GM12878 (cell line): ENCODE results near the gene TMPRSS9. TPM values are rescaled to one million over a fixed set of nuclear protein-coding genes. Genes with fewer than 3 reads are reported as not detected.

ENCODE experiments used
- BMI1 ChIP-seq: fragments of 450-650 bp; IDR thresholded peaks from 2 replicates; pipeline ENCODE4 v1.6.1; 2016; ENCODE audit warnings: mild to moderate bottlenecking, moderate library complexity, borderline replicate concordance
- CREM ChIP-seq: IDR thresholded peaks from 2 replicates; pipeline ENCODE4 v1.6.1; 2014; ENCODE audit warnings: antibody characterized with exemption, low read depth
- HDAC2 ChIP-seq: fragments of 200-600 bp; sonication (generic); IDR thresholded peaks from 2 replicates; pipeline ENCODE4 v1.6.1; 2017
- HDAC6 ChIP-seq: fragments of 200-600 bp; sonication (generic); IDR thresholded peaks from one replicate; pipeline ENCODE4 v1.8.0; 2017; ENCODE audit warnings: antibody characterized with exemption; ENCODE audit not compliant: unreplicated experiment
- IKZF1 ChIP-seq: fragments of 450-650 bp; conservative IDR thresholded peaks from 2 replicates; pipeline ENCODE4 v1.6.1; 2017; ENCODE audit warnings: antibody characterized with exemption, mild to moderate bottlenecking
- MEF2A ChIP-seq: IDR thresholded peaks from 2 replicates; pipeline ENCODE4 v1.6.1; 2011; ENCODE audit warnings: low read depth, mild to moderate bottlenecking, low read length, moderate library complexity; ENCODE audit not compliant: insufficient read depth
- MEF2B ChIP-seq: fragments of 450-650 bp; IDR thresholded peaks from 2 replicates; pipeline ENCODE4 v1.6.1; 2018; ENCODE audit warnings: mild to moderate bottlenecking, moderate library complexity; ENCODE audit not compliant: partially characterized antibody, poor library complexity, severe bottlenecking
- NFYB ChIP-seq: IDR thresholded peaks from 2 replicates; pipeline ENCODE4 v1.6.1; 2011; ENCODE audit warnings: low read depth, mild to moderate bottlenecking, low read length, improper control_type of control experiment, moderate library complexity; ENCODE audit not compliant: insufficient read depth
- RELA ChIP-seq: fragments of 450-650 bp; IDR thresholded peaks from 2 replicates; pipeline ENCODE4 v1.8.0; 2014; ENCODE audit warnings: borderline replicate concordance; ENCODE audit not compliant: partially characterized antibody
- SMARCA5 ChIP-seq: fragments of 450-650 bp; IDR thresholded peaks from 2 replicates; pipeline ENCODE4 v1.6.1; 2017; ENCODE audit warnings: mild to moderate bottlenecking
- SRF ChIP-seq, 2 experiments: IDR thresholded peaks; 2 replicates each; pipeline ENCODE4 v1.6.1; 2011; ENCODE audit warnings: low read depth in 2 of 2, low read length in 2 of 2, mild to moderate bottlenecking in 1 of 2, moderate library complexity in 1 of 2
- SUPT20H ChIP-seq: IDR thresholded peaks from 2 replicates; pipeline ENCODE4 v1.6.1; 2011; ENCODE audit warnings: low read depth, mild to moderate bottlenecking, low read length, moderate library complexity, borderline replicate concordance; ENCODE audit not compliant: control insufficient read depth
- TCF3 ChIP-seq: IDR thresholded peaks from 2 replicates; pipeline ENCODE4 v1.6.1; 2012; ENCODE audit warnings: low read depth, mild to moderate bottlenecking, low read length, borderline replicate concordance; ENCODE audit not compliant: insufficient read depth
- ZNF274 ChIP-seq: IDR thresholded peaks from one replicate; pipeline ENCODE4 v1.8.0; 2011; ENCODE audit not compliant: insufficient read length, insufficient read depth
- ZNF622 ChIP-seq: fragments of 450-650 bp; IDR thresholded peaks from 2 replicates; pipeline ENCODE4 v1.6.1; 2017; ENCODE audit warnings: mild to moderate bottlenecking, inconsistent platforms
- polyA plus RNA-seq, 11 experiments: library from polyadenylated mRNA; depleted of rRNA in 4 of 11; unstranded in 6 of 11; stranded (reverse) in 5 of 11; fragments of >200 nt; fragmentation: Nextera tagmentation in 4 of 11; fragmentation: Illumina TruSeq in 1 of 11; extraction: Ambion mirVana in 4 of 11; extraction: Trizol in 1 of 11; gene quantifications; 1 replicate in 1 of 11; 2 replicates in 10 of 11; pipeline versions ENCODE4 v1.2.1 to v1.2.3, GENCODE V29; 2011 to 2016; ENCODE audit warnings: inconsistent platforms in 2 of 11, missing spikeins in 2 of 11, low read depth in 1 of 11
- total RNA-seq, 4 experiments: library from RNA; depleted of rRNA in 3 of 4; stranded (reverse); fragments of >200 nt in 3 of 4; fragmentation: Illumina TruSeq in 1 of 4; extraction: Trizol in 1 of 4; gene quantifications; 2 replicates each; pipeline versions ENCODE4 v1.2.1 to v1.2.3, GENCODE V29; 2013 to 2021
- TF ChIP-seq, protein P1 (sequence below): fragments of 150-350 bp; IDR thresholded peaks from 2 replicates; pipeline ENCODE4 v1.6.1; 2016; ENCODE audit warnings: low read depth, low read length
- TF ChIP-seq, protein P2 (sequence below): IDR thresholded peaks from 2 replicates; pipeline ENCODE4 v1.6.1; 2012; ENCODE audit warnings: low read depth, low read length, improper control_type of control experiment
- TF ChIP-seq, protein P3 (sequence below): IDR thresholded peaks from 2 replicates; pipeline ENCODE4 v1.6.1; 2011; ENCODE audit warnings: mild to moderate bottlenecking, low read depth, low read length, moderate library complexity; ENCODE audit not compliant: insufficient replicate concordance
- TF ChIP-seq, protein P4 (sequence below): IDR thresholded peaks from 2 replicates; pipeline ENCODE4 v1.6.1; 2012; ENCODE audit warnings: low read length, inconsistent platforms
- TF ChIP-seq, protein P5 (sequence below): fragments of 450-650 bp; IDR thresholded peaks from 2 replicates; pipeline ENCODE4 v1.6.1; 2017; ENCODE audit warnings: antibody characterized with exemption, mild to moderate bottlenecking, moderate library complexity

TMPRSS9 gene
- total and polyA plus RNA-seq, 10 of the 15 experiments (the other 5 are each of a cell fraction or from before 2014, with no cell fraction given), result 0.24 TPM; not detected in 9

DNA sequence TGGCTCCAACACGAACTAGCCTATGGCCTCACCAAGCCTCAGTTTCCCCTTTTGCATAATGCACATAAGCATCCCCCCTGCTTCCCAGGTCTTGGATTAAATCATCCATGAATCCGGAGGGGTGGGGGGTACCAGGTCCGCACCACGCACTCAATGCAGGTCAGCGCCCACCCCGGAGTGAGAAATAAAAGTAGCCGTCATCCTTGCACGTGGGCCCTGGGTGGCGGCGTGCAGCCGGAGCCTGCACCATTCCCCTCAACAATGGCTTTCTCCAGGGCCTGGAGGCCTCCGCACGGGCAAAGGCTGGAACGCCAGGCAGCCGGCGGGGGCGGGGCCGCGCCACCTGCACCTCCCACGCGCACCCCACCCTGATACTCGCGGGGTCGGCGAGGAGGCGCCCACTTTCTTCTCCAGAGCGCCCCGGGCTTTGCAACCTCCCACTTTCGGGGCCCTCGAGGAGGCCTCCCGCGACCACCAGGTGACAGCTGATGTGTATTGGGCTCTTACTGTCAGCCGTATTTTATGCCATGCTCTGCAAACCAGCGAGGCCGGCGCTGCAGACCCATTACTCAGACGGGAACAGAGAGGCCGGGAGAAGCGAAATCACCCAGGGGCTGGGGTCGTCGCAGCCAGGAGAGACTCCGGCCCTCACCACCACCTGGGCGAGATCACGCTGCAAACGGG, 115.1 kb downstream of the TMPRSS9 start (continued):
- TF ChIP-seq, protein P1, sequence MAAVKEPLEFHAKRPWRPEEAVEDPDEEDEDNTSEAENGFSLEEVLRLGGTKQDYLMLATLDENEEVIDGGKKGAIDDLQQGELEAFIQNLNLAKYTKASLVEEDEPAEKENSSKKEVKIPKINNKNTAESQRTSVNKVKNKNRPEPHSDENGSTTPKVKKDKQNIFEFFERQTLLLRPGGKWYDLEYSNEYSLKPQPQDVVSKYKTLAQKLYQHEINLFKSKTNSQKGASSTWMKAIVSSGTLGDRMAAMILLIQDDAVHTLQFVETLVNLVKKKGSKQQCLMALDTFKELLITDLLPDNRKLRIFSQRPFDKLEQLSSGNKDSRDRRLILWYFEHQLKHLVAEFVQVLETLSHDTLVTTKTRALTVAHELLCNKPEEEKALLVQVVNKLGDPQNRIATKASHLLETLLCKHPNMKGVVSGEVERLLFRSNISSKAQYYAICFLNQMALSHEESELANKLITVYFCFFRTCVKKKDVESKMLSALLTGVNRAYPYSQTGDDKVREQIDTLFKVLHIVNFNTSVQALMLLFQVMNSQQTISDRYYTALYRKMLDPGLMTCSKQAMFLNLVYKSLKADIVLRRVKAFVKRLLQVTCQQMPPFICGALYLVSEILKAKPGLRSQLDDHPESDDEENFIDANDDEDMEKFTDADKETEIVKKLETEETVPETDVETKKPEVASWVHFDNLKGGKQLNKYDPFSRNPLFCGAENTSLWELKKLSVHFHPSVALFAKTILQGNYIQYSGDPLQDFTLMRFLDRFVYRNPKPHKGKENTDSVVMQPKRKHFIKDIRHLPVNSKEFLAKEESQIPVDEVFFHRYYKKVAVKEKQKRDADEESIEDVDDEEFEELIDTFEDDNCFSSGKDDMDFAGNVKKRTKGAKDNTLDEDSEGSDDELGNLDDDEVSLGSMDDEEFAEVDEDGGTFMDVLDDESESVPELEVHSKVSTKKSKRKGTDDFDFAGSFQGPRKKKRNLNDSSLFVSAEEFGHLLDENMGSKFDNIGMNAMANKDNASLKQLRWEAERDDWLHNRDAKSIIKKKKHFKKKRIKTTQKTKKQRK, result no peak
- TF ChIP-seq, protein P2, sequence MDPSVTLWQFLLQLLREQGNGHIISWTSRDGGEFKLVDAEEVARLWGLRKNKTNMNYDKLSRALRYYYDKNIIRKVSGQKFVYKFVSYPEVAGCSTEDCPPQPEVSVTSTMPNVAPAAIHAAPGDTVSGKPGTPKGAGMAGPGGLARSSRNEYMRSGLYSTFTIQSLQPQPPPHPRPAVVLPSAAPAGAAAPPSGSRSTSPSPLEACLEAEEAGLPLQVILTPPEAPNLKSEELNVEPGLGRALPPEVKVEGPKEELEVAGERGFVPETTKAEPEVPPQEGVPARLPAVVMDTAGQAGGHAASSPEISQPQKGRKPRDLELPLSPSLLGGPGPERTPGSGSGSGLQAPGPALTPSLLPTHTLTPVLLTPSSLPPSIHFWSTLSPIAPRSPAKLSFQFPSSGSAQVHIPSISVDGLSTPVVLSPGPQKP, result no peak
- TF ChIP-seq RELA (no peak), TCF3 (peak; percentile 76), CREM (no peak), SUPT20H (no peak), BMI1 (no peak), ZNF274 (no peak), SMARCA5 (peak; percentile 99), HDAC6 (no peak), SRF (IDR thresholded peaks at IDR 0.05; ENCODE audit: low read depth in 2 of 2, low read length in 2 of 2) (no peak), NFYB (no peak), IKZF1 (peak; percentile 41), ZNF622 (no peak), HDAC2 (peak; percentile 91), MEF2B (peak; percentile 39), MEF2A (no peak)
- TF ChIP-seq, protein P3, sequence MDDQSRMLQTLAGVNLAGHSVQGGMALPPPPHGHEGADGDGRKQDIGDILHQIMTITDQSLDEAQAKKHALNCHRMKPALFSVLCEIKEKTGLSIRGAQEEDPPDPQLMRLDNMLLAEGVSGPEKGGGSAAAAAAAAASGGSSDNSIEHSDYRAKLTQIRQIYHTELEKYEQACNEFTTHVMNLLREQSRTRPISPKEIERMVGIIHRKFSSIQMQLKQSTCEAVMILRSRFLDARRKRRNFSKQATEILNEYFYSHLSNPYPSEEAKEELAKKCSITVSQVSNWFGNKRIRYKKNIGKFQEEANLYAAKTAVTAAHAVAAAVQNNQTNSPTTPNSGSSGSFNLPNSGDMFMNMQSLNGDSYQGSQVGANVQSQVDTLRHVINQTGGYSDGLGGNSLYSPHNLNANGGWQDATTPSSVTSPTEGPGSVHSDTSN, result peak; percentile 45
- TF ChIP-seq, protein P4, sequence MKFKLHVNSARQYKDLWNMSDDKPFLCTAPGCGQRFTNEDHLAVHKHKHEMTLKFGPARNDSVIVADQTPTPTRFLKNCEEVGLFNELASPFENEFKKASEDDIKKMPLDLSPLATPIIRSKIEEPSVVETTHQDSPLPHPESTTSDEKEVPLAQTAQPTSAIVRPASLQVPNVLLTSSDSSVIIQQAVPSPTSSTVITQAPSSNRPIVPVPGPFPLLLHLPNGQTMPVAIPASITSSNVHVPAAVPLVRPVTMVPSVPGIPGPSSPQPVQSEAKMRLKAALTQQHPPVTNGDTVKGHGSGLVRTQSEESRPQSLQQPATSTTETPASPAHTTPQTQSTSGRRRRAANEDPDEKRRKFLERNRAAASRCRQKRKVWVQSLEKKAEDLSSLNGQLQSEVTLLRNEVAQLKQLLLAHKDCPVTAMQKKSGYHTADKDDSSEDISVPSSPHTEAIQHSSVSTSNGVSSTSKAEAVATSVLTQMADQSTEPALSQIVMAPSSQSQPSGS, result no peak
- TF ChIP-seq, protein P5, sequence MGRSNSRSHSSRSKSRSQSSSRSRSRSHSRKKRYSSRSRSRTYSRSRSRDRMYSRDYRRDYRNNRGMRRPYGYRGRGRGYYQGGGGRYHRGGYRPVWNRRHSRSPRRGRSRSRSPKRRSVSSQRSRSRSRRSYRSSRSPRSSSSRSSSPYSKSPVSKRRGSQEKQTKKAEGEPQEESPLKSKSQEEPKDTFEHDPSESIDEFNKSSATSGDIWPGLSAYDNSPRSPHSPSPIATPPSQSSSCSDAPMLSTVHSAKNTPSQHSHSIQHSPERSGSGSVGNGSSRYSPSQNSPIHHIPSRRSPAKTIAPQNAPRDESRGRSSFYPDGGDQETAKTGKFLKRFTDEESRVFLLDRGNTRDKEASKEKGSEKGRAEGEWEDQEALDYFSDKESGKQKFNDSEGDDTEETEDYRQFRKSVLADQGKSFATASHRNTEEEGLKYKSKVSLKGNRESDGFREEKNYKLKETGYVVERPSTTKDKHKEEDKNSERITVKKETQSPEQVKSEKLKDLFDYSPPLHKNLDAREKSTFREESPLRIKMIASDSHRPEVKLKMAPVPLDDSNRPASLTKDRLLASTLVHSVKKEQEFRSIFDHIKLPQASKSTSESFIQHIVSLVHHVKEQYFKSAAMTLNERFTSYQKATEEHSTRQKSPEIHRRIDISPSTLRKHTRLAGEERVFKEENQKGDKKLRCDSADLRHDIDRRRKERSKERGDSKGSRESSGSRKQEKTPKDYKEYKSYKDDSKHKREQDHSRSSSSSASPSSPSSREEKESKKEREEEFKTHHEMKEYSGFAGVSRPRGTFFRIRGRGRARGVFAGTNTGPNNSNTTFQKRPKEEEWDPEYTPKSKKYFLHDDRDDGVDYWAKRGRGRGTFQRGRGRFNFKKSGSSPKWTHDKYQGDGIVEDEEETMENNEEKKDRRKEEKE, result no peak
